ENCODE results near the gene ARMC9.
"Not testable (repeated sequence)": the region's sequence is repeated elsewhere in the genome, so short reads cannot be mapped to it uniquely, and the experiment has no call there.

- not testable (repeated sequence) for TF ChIP-seq CTCF, POLR2A (IDR thresholded peaks at IDR 0.05)
These were observed 54.9 kb downstream of the ARMC9 start for GRCh38 chr2:231253292-231253691.

Data from lower leg skin (tissue), 3 donors.